Fibroblast of lung (primary cell): Measurements from ENCODE around the gene WWC2.
A peak's percentile ranks its signal among the peaks of the same experiment; 100 is the strongest.

ENCODE experiments used
- EZH2 ChIP-seq: IDR thresholded peaks from 2 replicates; pipeline ENCODE4 v1.5.1; 2012; ENCODE audit warnings: low read length, control low read depth, mild to moderate bottlenecking; ENCODE audit errors: missing control alignments
- TF ChIP-seq, protein P1 (sequence below), 2 donors: IDR thresholded peaks in 1 of 2; conservative IDR thresholded peaks in 1 of 2; 1 replicate in 1 of 2; 2 replicates in 1 of 2; pipeline ENCODE4 v1.5.1; 2011 to 2012; ENCODE audit warnings: low read length in 2 of 2, control low read depth in 1 of 2, inconsistent platforms in 1 of 2, low read depth in 1 of 2, mild to moderate bottlenecking in 1 of 2

DNA sequence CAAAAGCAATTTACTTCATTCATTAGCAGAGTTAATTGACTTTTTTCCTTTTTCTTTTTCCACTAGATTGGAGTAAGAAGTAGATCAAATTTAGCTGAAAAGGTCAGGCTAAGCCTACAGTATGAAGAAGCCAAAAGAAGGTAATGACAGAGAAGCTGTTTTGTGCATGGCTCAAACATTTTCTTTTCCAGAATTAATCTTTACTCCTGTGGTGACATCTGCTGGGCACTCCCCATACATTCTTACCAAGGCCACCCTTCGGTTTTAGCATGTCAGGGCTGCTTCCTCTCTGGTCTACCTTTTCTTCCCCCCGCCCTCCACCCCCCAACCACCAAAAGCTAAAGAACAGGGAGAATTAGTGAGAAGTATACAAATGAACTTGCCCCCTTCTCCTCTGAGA, 150.8 kb downstream of the WWC2 start:
- no peak for TF ChIP-seq EZH2
- TF ChIP-seq, protein P1, sequence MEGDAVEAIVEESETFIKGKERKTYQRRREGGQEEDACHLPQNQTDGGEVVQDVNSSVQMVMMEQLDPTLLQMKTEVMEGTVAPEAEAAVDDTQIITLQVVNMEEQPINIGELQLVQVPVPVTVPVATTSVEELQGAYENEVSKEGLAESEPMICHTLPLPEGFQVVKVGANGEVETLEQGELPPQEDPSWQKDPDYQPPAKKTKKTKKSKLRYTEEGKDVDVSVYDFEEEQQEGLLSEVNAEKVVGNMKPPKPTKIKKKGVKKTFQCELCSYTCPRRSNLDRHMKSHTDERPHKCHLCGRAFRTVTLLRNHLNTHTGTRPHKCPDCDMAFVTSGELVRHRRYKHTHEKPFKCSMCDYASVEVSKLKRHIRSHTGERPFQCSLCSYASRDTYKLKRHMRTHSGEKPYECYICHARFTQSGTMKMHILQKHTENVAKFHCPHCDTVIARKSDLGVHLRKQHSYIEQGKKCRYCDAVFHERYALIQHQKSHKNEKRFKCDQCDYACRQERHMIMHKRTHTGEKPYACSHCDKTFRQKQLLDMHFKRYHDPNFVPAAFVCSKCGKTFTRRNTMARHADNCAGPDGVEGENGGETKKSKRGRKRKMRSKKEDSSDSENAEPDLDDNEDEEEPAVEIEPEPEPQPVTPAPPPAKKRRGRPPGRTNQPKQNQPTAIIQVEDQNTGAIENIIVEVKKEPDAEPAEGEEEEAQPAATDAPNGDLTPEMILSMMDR (conservative IDR thresholded peaks at IDR 0.05 in 1 of 2, IDR thresholded peaks at IDR 0.05 in 1 of 2; ENCODE audit: low read depth in 1 of 2, low read length in 2 of 2), result peak; percentile 37 to 49
